Liver (tissue), 9 donors: ENCODE measurements around the gene UTF1. TPM values are rescaled to one million over a fixed set of nuclear protein-coding genes. Genes with fewer than 3 reads are reported as not detected.

Source experiments
- DNase-seq: peaks from one replicate; pipeline ENCODE4 v3.0.0-alpha.2; 2017; ENCODE audit warnings: low spot score
- H3K27ac ChIP-seq, 2 donors: one replicate each; pipeline ENCODE4 v1.7.0; 2013; ENCODE audit warnings: inconsistent platforms in 2 of 2, low read length in 2 of 2, control low read depth in 1 of 2, low read depth in 1 of 2, mild to moderate bottlenecking in 1 of 2
- H3K27me3 ChIP-seq, 4 donors: one replicate each; pipeline versions ENCODE4 v1.6.1 to v1.7.0; 2013; ENCODE audit warnings: low read length in 3 of 4, inconsistent platforms in 1 of 4, mild to moderate bottlenecking in 1 of 4, moderate library complexity in 1 of 4; ENCODE audit not compliant: control insufficient read depth in 4 of 4, insufficient read depth in 4 of 4
- H3K36me3 ChIP-seq, 4 donors: one replicate each; pipeline versions ENCODE4 v1.6.1 to v1.7.0; 2013; ENCODE audit warnings: low read length in 3 of 4, mild to moderate bottlenecking in 3 of 4, low read depth in 1 of 4, moderate library complexity in 1 of 4; ENCODE audit not compliant: control insufficient read depth in 4 of 4, insufficient read depth in 3 of 4
- H3K4me1 ChIP-seq, 4 donors: one replicate each; pipeline versions ENCODE4 v1.6.1 to v1.7.0; 2013; ENCODE audit warnings: low read length in 3 of 4, mild to moderate bottlenecking in 3 of 4, moderate library complexity in 1 of 4; ENCODE audit not compliant: control insufficient read depth in 4 of 4, insufficient read depth in 4 of 4
- H3K4me3 ChIP-seq, 3 donors: one replicate each; pipeline versions ENCODE4 v1.6.1 to v1.7.0; 2013; ENCODE audit warnings: low read length in 3 of 3, control low read depth in 1 of 3, low read depth in 1 of 3, mild to moderate bottlenecking in 1 of 3
- H3K9ac ChIP-seq, 2 donors: one replicate each; pipeline ENCODE4 v1.7.0; 2013; ENCODE audit warnings: low read length in 2 of 2, mild to moderate bottlenecking in 2 of 2, moderate library complexity in 2 of 2, control low read depth in 1 of 2, low read depth in 1 of 2
- H3K9me3 ChIP-seq, 4 donors: one replicate each; pipeline versions ENCODE4 v1.6.1 to v1.7.0; 2013; ENCODE audit warnings: low read length in 3 of 4; ENCODE audit not compliant: control insufficient read depth in 4 of 4
- EGR1 ChIP-seq, 2 donors: IDR thresholded peaks; 2 replicates each; pipeline ENCODE4 v1.6.1; 2016 to 2018; ENCODE audit warnings: antibody characterized with exemption in 2 of 2, low read depth in 2 of 2
- FOXA1 ChIP-seq: IDR thresholded peaks from 2 replicates; pipeline ENCODE4 v1.6.1; 2016; ENCODE audit warnings: antibody characterized with exemption
- FOXA2 ChIP-seq: IDR thresholded peaks from 2 replicates; pipeline ENCODE4 v1.6.1; 2016; ENCODE audit warnings: antibody characterized with exemption
- GABPA ChIP-seq, 2 donors: IDR thresholded peaks in 1 of 2; conservative IDR thresholded peaks in 1 of 2; 2 replicates each; pipeline ENCODE4 v1.6.1; 2016; ENCODE audit warnings: antibody characterized with exemption in 2 of 2, mild to moderate bottlenecking in 1 of 2, moderate library complexity in 1 of 2
- HNF4A ChIP-seq, 2 donors: conservative IDR thresholded peaks; 2 replicates each; pipeline ENCODE4 v1.6.1; 2016; ENCODE audit warnings: antibody characterized with exemption in 2 of 2, mild to moderate bottlenecking in 2 of 2
- HNF4G ChIP-seq: IDR thresholded peaks from 2 replicates; pipeline ENCODE4 v1.6.1; 2016; ENCODE audit warnings: antibody characterized with exemption
- JUND ChIP-seq, 2 donors: IDR thresholded peaks; 2 replicates each; pipeline ENCODE4 v1.6.1; 2016; ENCODE audit warnings: antibody characterized with exemption in 2 of 2
- NR2F2 ChIP-seq: IDR thresholded peaks from 2 replicates; pipeline ENCODE4 v1.6.1; 2016; ENCODE audit warnings: antibody characterized with exemption
- RAD21 ChIP-seq, 2 donors: IDR thresholded peaks; 2 replicates each; pipeline ENCODE4 v1.6.1; 2016; ENCODE audit warnings: antibody characterized with exemption in 2 of 2, mild to moderate bottlenecking in 2 of 2
- RXRA ChIP-seq, 2 donors: IDR thresholded peaks; 2 replicates each; pipeline ENCODE4 v1.6.1; 2017 to 2018; ENCODE audit warnings: antibody characterized with exemption in 2 of 2, mild to moderate bottlenecking in 1 of 2
- SP1 ChIP-seq: IDR thresholded peaks from 2 replicates; pipeline ENCODE4 v1.6.1; 2018; ENCODE audit warnings: antibody characterized with exemption, mild to moderate bottlenecking
- TAF1 ChIP-seq: conservative IDR thresholded peaks from 2 replicates; pipeline ENCODE4 v1.6.1; 2016; ENCODE audit warnings: antibody characterized with exemption, mild to moderate bottlenecking
- YY1 ChIP-seq: IDR thresholded peaks from 2 replicates; pipeline ENCODE4 v1.6.1; 2016; ENCODE audit warnings: antibody characterized with exemption, mild to moderate bottlenecking
- whole genome bisulfite sequencing: extraction: QIAGEN DNeasy Blood & Tissue Kit; methylation state at CpG from one replicate; pipeline ENCODE4 v1.1.7; 2013; 5-methylcytosine and 5-hydroxymethylcytosine counted together
- polyA plus RNA-seq, 2 donors: library from polyadenylated mRNA; stranded (reverse) in 1 of 2; unstranded in 1 of 2; fragments of 200-250 nt in 1 of 2; fragments of >200 nt in 1 of 2; fragmentation: Nextera tagmentation in 1 of 2; extraction: Ambion mirVana in 1 of 2; gene quantifications; one replicate each; pipeline versions ENCODE4 v1.2.1 to v1.2.3, GENCODE V29; 2013 to 2015
- total RNA-seq, 2 donors: library from RNA; depleted of rRNA; stranded (reverse); fragments of >200 nt; gene quantifications; one replicate each; pipeline ENCODE4 v1.2.3, GENCODE V29; 2014
- TF ChIP-seq, protein P1 (sequence below): fragments of 150-350 bp; IDR thresholded peaks from 2 replicates; pipeline ENCODE4 v1.5.1; 2017; ENCODE audit warnings: improper control_type of control experiment, low read depth, low read length; ENCODE audit not compliant: missing input control
- TF ChIP-seq, protein P2 (sequence below): IDR thresholded peaks from 2 replicates; pipeline ENCODE4 v1.6.1; 2016; ENCODE audit warnings: antibody characterized with exemption, mild to moderate bottlenecking
- TF ChIP-seq, protein P3 (sequence below): IDR thresholded peaks from 2 replicates; pipeline ENCODE4 v1.6.1; 2016; ENCODE audit warnings: antibody characterized with exemption
- TF ChIP-seq, protein P4 (sequence below): IDR thresholded peaks from 2 replicates; pipeline ENCODE4 v1.6.1; 2016; ENCODE audit warnings: antibody characterized with exemption
- TF ChIP-seq, protein P5 (sequence below): IDR thresholded peaks from 2 replicates; pipeline ENCODE4 v1.6.1; 2016; ENCODE audit warnings: antibody characterized with exemption
- donor health status: healthy.
- donor health status: healthy.
- donor health status: healthy.
- donor health status: healthy.
- donor health status: healthy.

The UTF1 gene
- total and polyA plus RNA-seq, 4 donors, result not detected

DNA sequence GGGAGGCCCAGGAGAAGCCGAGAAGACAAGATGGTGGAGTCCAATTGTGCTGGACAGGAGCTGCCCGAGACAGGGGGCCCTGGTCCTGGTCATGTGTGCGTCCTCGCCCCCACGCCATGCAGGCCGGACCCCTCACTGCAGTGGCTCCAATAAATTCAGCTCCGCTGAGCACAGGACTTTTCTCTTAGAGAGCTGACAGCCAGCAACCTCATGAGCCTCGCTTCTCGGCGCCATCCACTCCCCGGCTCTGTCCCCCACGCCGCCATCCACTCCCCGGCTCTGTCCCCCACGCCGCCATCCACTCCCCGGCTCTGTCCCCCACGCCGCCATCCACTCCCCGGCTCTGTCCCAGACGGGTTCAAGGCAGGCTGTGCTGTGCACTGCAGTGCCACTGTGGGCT, 2.8 kb upstream of the UTF1 start (continued):
- TF ChIP-seq, protein P1, sequence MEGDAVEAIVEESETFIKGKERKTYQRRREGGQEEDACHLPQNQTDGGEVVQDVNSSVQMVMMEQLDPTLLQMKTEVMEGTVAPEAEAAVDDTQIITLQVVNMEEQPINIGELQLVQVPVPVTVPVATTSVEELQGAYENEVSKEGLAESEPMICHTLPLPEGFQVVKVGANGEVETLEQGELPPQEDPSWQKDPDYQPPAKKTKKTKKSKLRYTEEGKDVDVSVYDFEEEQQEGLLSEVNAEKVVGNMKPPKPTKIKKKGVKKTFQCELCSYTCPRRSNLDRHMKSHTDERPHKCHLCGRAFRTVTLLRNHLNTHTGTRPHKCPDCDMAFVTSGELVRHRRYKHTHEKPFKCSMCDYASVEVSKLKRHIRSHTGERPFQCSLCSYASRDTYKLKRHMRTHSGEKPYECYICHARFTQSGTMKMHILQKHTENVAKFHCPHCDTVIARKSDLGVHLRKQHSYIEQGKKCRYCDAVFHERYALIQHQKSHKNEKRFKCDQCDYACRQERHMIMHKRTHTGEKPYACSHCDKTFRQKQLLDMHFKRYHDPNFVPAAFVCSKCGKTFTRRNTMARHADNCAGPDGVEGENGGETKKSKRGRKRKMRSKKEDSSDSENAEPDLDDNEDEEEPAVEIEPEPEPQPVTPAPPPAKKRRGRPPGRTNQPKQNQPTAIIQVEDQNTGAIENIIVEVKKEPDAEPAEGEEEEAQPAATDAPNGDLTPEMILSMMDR, result no peak
- no peak for TF ChIP-seq SP1
- TF ChIP-seq, protein P2, sequence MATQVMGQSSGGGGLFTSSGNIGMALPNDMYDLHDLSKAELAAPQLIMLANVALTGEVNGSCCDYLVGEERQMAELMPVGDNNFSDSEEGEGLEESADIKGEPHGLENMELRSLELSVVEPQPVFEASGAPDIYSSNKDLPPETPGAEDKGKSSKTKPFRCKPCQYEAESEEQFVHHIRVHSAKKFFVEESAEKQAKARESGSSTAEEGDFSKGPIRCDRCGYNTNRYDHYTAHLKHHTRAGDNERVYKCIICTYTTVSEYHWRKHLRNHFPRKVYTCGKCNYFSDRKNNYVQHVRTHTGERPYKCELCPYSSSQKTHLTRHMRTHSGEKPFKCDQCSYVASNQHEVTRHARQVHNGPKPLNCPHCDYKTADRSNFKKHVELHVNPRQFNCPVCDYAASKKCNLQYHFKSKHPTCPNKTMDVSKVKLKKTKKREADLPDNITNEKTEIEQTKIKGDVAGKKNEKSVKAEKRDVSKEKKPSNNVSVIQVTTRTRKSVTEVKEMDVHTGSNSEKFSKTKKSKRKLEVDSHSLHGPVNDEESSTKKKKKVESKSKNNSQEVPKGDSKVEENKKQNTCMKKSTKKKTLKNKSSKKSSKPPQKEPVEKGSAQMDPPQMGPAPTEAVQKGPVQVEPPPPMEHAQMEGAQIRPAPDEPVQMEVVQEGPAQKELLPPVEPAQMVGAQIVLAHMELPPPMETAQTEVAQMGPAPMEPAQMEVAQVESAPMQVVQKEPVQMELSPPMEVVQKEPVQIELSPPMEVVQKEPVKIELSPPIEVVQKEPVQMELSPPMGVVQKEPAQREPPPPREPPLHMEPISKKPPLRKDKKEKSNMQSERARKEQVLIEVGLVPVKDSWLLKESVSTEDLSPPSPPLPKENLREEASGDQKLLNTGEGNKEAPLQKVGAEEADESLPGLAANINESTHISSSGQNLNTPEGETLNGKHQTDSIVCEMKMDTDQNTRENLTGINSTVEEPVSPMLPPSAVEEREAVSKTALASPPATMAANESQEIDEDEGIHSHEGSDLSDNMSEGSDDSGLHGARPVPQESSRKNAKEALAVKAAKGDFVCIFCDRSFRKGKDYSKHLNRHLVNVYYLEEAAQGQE, result no peak
- no peak for TF ChIP-seq RXRA (IDR thresholded peaks at IDR 0.05)

DNA sequence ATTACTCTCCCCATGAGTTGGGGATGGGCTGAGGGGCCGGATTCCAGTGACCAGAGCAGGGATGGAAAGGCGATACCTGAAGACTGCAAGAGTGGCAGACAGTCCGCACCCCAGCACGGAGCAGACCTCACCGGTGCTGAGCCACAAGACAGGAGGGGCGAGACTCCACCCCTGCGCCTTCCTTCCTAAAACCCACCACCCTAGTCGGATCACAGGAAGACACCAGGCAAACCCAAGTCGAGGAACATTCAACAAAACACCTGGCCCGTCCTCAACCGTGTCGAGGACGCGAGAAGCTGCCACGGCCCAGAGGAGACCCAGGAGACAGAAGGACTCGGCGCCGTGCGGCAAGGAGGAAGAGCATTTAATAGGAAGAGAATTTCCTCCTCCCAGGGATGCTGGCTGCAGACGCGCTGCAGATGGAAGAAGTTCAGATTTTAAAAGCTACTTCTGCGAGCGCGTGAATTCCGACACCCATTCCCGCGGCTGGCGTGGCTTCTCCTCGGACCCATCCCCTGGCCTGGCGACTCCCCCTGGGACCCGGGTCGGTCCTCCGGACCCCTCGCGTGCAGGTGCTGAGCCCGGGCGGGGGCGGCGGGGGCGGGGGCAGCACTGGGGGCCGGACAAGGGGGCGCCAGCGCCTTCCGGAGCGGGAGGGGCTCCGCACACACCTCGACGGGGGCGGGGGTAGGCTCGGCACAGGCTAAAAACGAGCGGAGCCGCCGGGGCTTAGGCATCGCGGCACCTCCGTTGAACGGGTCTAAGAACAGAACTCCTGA, 563 bp upstream of the UTF1 start:
- Histone ChIP-seq H3K27me3 (peaks cover 3 to 21% (median 5%) of the 10 kb centered on the region in 4 donors), H3K27ac (no peak overlapping the region), H3K36me3 (no peaks in the 10 kb centered on the region), H3K9me3 (no peaks in the 10 kb centered on the region), H3K9ac (no peak overlapping the region), H3K4me3 (no peak overlapping the region), H3K4me1 (peaks cover 0 to 5% (median 2%) of the 10 kb centered on the region in 4 donors)
- DNase-seq, result no peak
- WGBS, result 7% methylated on average over 58 of the region's 58 CpGs
- TF ChIP-seq YY1 (no peak), HNF4G (no peak), HNF4A (conservative IDR thresholded peaks at IDR 0.05) (no peak), JUND (IDR thresholded peaks at IDR 0.05) (no peak), GABPA (IDR thresholded peaks at IDR 0.05 in 1 of 2, conservative IDR thresholded peaks at IDR 0.05 in 1 of 2) (no peak), SP1 (no peak), FOXA2 (no peak), NR2F2 (no peak), EGR1 (IDR thresholded peaks at IDR 0.05; ENCODE audit: low read depth in 2 of 2) (no peak), RXRA (IDR thresholded peaks at IDR 0.05) (no peak), TAF1 (no peak), FOXA1 (no peak), RAD21 (IDR thresholded peaks at IDR 0.05) (no peak)
- TF ChIP-seq, protein P3, sequence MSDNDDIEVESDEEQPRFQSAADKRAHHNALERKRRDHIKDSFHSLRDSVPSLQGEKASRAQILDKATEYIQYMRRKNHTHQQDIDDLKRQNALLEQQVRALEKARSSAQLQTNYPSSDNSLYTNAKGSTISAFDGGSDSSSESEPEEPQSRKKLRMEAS, result no peak
- TF ChIP-seq, protein P4, sequence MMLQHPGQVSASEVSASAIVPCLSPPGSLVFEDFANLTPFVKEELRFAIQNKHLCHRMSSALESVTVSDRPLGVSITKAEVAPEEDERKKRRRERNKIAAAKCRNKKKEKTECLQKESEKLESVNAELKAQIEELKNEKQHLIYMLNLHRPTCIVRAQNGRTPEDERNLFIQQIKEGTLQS, result no peak
- TF ChIP-seq, protein P2, result no peak
- TF ChIP-seq, protein P1, result no peak
- TF ChIP-seq, protein P5, sequence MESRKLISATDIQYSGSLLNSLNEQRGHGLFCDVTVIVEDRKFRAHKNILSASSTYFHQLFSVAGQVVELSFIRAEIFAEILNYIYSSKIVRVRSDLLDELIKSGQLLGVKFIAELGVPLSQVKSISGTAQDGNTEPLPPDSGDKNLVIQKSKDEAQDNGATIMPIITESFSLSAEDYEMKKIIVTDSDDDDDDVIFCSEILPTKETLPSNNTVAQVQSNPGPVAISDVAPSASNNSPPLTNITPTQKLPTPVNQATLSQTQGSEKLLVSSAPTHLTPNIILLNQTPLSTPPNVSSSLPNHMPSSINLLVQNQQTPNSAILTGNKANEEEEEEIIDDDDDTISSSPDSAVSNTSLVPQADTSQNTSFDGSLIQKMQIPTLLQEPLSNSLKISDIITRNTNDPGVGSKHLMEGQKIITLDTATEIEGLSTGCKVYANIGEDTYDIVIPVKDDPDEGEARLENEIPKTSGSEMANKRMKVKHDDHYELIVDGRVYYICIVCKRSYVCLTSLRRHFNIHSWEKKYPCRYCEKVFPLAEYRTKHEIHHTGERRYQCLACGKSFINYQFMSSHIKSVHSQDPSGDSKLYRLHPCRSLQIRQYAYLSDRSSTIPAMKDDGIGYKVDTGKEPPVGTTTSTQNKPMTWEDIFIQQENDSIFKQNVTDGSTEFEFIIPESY, result no peak
